ENCODE results near the gene HOXD10. TPM values are rescaled to one million over a fixed set of nuclear protein-coding genes. Genes with fewer than 3 reads are reported as not detected.

HOXD10 gene
- total RNA-seq, 2 donors from 2014 or later = not detected

DNA sequence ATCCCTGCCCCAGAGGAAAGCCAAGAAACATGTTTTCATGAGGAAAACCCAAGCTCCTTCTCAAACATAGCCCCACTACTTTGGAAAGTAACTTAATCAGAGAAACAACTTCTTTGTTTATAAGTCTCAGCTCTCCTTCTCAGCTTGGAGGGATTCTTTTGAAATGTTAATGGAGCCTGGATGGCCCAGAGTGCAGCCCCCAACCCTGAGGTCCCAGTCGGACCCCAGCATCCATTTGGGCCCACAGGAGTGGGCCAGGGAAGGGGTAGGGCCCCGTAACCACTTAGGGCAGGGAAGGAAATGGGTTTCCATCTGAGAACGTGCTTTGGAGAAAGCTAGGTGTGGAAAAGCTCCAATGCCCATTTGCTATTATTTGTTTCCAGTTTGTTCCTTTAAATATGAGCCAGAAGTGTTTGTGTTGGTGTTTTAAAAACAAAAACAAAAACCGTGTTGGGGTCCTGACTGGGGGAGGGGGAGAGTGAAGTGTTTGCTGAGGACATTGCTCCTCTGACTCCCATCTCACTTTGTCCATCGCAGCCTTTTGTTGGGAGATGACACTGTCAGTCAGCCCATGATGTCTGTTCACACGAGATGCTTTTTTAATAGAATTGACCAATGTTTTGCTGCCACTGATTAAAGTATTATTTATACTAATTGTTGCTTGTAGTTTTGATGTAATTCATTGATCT, 38.9 kb downstream of the HOXD10 start:
- Histone ChIP-seq H3K36me3 (no peaks in the 10 kb centered on the region), H3K4me1 (peaks cover 0 to 42% of the 10 kb centered on the region in 2 donors), H3K27me3 (peaks cover 54 to 56% of the 10 kb centered on the region in 2 donors), H3K27ac (no peak overlapping the region), H3K4me3 (no peak overlapping the region), H3K9me3 (no peaks in the 10 kb centered on the region)
- no peak for DNase-seq (ENCODE audit: low spot score)
- TF ChIP-seq, protein P1, sequence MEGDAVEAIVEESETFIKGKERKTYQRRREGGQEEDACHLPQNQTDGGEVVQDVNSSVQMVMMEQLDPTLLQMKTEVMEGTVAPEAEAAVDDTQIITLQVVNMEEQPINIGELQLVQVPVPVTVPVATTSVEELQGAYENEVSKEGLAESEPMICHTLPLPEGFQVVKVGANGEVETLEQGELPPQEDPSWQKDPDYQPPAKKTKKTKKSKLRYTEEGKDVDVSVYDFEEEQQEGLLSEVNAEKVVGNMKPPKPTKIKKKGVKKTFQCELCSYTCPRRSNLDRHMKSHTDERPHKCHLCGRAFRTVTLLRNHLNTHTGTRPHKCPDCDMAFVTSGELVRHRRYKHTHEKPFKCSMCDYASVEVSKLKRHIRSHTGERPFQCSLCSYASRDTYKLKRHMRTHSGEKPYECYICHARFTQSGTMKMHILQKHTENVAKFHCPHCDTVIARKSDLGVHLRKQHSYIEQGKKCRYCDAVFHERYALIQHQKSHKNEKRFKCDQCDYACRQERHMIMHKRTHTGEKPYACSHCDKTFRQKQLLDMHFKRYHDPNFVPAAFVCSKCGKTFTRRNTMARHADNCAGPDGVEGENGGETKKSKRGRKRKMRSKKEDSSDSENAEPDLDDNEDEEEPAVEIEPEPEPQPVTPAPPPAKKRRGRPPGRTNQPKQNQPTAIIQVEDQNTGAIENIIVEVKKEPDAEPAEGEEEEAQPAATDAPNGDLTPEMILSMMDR (IDR thresholded peaks at IDR 0.05) = no peak

DNA sequence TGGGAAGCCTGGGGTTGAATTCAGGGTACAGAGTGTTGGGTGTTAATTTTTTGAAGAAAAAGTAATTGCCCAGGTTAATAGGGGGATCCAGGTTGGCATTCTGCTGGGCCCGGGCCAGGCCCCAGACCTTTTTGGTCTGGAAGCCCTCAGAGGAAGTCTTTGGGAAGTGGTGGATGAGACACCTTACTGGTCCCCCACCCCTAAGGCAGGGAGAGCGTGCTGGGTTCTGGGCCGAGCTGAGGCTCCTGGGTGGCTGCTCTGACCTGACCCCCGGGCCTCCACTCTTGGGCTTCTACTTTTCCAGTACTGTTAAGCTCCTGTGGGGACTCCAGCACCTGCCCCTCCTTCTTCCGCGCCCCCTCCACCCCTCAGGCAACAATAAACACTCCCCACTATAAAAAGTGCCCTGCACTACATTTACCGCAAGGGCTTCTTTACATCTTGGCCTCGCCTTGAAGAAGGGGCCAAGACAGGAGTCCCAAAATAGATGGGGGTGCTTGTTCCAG, 39.8 kb downstream of the HOXD10 start:
- TF ChIP-seq, protein P1 (IDR thresholded peaks at IDR 0.05) = no peak
- Histone ChIP-seq H3K36me3 (no peaks in the 10 kb centered on the region), H3K9me3 (no peaks in the 10 kb centered on the region), H3K4me1 (peaks cover 0 to 49% of the 10 kb centered on the region in 2 donors), H3K4me3 (no peak overlapping the region), H3K27ac (no peak overlapping the region), H3K27me3 (peaks cover 51 to 65% of the 10 kb centered on the region in 2 donors)
- DNase-seq (ENCODE audit: low spot score) = no peak

DNA sequence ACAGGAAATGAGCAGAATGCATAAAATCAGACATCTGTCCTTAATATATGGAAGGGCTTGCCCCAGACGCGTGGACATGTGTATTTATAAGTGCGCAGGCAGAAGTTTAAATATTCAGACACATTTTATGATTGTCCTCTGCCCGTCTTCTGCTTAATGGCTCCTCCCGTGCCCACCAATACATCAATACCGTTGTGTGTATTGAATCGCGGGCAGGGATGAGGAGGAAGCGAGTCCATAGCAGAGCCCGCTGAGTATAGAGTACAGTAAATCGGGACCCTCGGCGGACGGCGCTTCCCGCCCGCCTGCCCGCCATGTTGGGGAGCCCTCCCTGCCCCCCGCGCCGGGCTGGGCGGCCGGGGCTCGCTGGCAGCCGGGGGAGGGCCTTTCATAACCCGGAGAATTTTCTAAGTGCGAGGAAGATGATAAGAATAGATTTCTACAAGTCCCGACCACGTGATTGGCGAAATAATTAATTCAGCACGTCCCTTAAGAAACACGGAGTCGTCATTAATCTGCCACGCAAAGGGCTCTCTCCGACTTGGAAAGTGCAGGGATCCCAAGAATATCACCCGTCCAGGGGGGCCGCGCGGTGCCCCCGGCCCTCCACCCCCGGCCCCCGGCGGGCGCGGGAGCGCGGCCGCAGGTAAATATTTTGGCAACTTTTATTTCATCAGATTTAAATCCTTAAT, 40.4 kb downstream of the HOXD10 start, which contains the start of gene HOXD3:
Gene HOXD3, plus strand, starts transcription at position 501 of the 692 bp plus-strand sequence. CDS start 11,808 bp downstream, outside the sequence.
- H3K9me3 ChIP-seq = no peaks in the 10 kb centered on the region
- H3K4me1 ChIP-seq = peaks cover 0 to 47% of the 10 kb centered on the region in 2 donors
- no peak for DNase-seq (ENCODE audit: low spot score)
- no peak within 1 kb of the TSS for H3K27ac ChIP-seq
- TF ChIP-seq, protein P1 (IDR thresholded peaks at IDR 0.05) = no peak
- H3K4me3 ChIP-seq = peak within 1 kb of the TSS in 1 of 2 donors; percentile 7
- peaks cover 48 to 65% of the 10 kb centered on the region in 2 donors for H3K27me3 ChIP-seq
- H3K36me3 ChIP-seq = no peaks in the 10 kb centered on the region

DNA sequence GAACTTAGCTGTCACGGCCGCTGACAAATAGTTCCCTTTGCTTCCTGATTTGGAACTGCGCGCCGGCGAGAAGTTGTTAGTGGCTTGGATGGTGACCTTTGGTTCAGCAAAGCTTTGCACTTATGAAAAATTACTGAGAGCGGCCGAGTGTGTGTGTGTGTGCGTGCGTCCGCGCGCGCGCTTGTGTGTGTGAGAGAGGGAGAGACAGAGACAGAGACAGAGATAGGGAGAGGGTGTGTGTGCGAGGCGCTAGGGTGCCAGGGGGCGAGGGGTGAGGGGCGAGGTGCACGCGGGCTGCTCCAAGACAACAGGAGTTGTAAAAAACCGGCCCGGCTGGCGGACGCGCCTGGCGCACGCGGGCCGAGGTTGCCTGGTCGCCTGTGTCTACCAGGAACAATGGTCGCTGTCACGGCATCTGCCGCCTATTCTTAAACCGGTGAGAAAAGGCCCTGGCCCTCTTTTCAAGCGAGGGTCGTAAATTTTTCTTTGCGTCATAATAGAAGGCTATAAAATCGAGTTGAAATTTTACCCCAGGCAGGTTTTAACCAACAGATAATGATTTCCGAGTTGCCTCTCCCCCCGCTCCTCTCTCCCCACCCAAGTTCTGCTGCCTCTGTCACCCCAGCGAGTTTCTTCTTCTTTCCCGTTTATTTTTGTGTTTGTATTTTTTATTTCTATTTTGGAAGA, 41.1 kb downstream of the HOXD10 start:
- Histone ChIP-seq H3K4me3 (peak overlapping the region in 1 of 2 donors; percentile 7), H3K9me3 (no peaks in the 10 kb centered on the region), H3K4me1 (peaks cover 0 to 47% of the 10 kb centered on the region in 2 donors), H3K36me3 (no peaks in the 10 kb centered on the region), H3K27me3 (peaks cover 51 to 67% of the 10 kb centered on the region in 2 donors), H3K27ac (no peak overlapping the region)
- DNase-seq (ENCODE audit: low spot score) = no peak
- TF ChIP-seq, protein P1 (IDR thresholded peaks at IDR 0.05) = no peak

DNA sequence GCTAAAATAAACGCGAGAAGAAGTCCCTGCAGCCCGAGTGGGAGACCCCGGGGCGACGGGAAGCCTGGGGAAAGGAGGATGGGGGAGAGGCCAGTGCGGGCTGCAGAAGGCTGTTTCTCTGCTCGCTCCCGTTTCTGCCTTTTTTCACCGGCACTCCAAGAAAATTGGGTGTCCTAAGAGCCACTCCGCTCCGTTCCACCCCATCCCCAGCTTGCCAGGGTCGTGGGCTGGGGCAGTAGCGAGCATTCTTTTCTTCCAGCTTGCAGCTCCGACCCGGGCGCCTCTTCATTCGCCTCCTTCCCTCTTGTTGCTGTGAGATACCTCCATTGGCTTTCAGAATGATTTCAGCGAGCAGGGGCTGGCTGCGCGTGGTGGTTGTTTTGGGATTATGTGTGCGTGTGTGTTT, 41.6 kb downstream of the HOXD10 start:
- no peak for DNase-seq (ENCODE audit: low spot score)
- Histone ChIP-seq H3K27me3 (peaks cover 56 to 72% of the 10 kb centered on the region in 2 donors), H3K36me3 (no peaks in the 10 kb centered on the region), H3K27ac (no peak overlapping the region), H3K9me3 (no peaks in the 10 kb centered on the region), H3K4me3 (no peak overlapping the region), H3K4me1 (peaks cover 0 to 47% of the 10 kb centered on the region in 2 donors)
- TF ChIP-seq, protein P1 (IDR thresholded peaks at IDR 0.05) = no peak

Data from right atrium auricular region (tissue), 2 donors.